NCI-H510A treated with DMSO at 0.1 percent for 48 hours (cell line): Measurements from ENCODE around the gene MLLT6.

ENCODE experiments used
- DNase-seq: peaks from one replicate; lab custom pipeline; 2025; lab: John Stamatoyannopoulos, UW

Gene MLLT6

GRCh38 chr17:38768417-38768816, 63.3 kb downstream of the MLLT6 start:
- no peak for DNase-seq

GRCh38 chr17:38773258-38773657, 68.2 kb downstream of the MLLT6 start:
- no peak for DNase-seq

- DNase-seq = no peak
These were observed 72.7 kb downstream of the MLLT6 start for GRCh38 chr17:38777641-38778250.
